HT1080 (cell line): ENCODE results near the gene NRIP2. TPM values are rescaled to one million over a fixed set of nuclear protein-coding genes. Genes with fewer than 3 reads are reported as not detected.
A peak's percentile ranks its signal among the peaks of the same experiment; 100 is the strongest.

Source experiments
- DNase-seq: peaks from one replicate; pipeline ENCODE4 v3.0.0-alpha.2; 2015; ENCODE audit warnings: low read depth
- total RNA-seq: library from RNA; depleted of rRNA; stranded (reverse); fragments of >200 nt; shearing (Covaris generic); gene quantifications from 2 replicates; pipeline ENCODE4 v1.2.3, GENCODE V29; 2014

Gene NRIP2
- total RNA-seq, 1 experiment from 2014 or later, result not detected

GRCh38 chr12:2811801-2812200 is 23.0 kb downstream of the NRIP2 start:
- DNase-seq, result no peak

GRCh38 chr12:2806700-2807099 is 28.1 kb downstream of the NRIP2 start:
- no peak for DNase-seq

GRCh38 chr12:2805143-2805520 is 29.7 kb downstream of the NRIP2 start:
- no peak for DNase-seq

DNA sequence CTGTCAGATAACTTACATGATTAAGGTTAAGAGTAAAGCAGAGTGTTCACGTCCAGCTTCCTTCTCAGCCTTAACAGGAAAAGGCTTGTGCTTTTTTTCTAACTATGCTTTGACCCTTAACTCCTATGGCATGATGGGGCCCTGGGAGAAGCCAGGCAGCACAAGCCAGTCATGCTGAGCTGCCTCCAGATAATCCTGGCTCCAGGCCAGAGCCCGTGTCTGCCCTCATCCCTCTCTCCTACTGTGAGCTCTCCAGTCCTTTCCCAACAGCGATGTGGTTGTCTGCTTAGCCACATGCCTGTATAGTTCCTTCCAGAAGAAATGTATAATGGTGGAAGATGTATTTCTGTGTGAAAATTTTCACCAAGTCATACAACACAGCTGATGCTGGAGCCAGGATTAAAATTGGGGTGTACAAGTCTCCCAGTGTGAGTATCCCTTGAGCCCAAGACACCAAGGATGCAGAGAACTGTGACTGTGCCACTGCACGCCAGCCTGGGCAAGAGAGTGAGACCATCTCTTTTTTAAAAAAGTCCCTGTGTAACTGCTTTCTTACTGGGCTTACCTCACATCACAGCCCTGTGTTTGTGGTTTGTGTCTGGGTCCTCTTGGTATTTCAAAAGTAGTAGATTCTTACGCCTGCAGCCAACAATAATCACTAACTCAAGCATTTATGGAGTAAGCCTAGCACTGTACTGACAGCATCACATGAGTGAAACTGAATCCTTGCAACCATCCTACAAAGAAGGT is 30.3 kb downstream of the NRIP2 start:
- DNase-seq, result peak; percentile 23

DNA sequence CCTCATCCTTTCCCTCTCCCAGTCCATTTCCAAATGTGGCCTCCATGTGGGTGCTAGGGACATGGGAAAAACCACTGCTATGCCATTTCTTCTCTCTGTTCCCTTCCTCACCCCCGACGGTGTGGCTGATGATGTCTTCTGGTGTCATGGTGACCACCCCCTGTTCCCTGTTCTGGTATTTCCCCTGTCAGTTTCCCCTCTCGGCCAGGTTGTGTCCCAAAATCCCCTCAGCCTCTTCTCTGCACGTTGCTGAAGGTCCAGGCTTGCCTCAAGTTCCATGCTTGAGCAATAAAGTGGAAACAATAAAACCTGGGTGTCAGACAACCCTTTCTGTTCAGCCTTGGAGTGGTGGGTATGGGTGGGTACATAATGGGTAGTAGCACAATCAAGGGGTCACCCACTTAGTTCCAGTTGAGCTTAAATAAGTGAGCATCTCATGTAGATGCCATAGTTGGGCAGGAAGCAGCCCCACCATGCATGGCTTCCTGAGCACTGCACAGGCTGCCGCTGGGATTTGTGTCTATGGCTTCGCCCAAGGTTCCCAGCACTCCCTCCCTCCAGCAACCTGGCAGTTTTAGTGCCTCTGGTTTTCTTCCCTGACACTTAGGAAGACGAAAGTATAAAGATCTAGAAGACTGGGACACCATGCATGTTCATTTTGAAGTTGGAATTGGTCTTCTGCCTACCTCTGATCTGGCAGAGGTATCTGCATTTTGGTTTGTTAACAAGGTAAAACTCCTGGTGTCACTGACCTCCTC is 31.0 kb downstream of the NRIP2 start:
- DNase-seq, result no peak

GRCh38 chr12:2801044-2801783 is 33.6 kb downstream of the NRIP2 start:
- no peak for DNase-seq

- no peak for DNase-seq
These were observed 34.7 kb downstream of the NRIP2 start for GRCh38 chr12:2800046-2800570.

DNA sequence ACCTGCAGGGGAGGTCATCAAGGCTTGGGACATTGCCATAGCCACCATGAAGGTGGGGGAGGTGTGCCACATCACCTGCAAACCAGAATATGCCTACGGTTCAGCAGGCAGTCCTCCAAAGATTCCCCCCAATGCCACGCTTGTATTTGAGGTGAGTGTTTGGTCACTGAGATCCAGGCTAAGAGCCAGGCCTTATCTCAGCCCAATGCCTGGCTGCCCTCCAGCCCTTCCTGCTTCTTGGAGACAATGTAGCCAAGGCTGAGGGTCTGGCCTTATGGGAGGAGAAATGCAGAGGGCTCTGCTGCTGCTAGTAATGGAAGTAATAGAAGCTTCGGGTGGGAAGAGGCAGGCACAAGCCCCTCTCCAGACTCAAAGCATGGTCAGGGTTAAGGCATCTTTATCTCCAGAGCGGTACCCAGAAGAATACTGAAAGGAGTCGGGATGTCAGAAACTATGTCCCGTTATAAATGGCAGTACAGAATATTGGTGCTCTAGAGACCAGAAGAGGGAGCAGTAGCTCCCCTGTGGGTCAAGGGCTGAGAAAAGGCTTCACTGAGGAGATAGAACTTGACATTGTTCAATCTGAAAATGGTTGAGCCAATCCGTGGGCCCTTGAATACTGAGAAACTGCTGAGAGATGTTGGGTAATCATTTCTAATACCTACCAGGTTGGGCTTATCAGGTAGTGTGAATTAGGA is 37.0 kb downstream of the NRIP2 start:
- no peak for DNase-seq

GRCh38 chr12:2796187-2796666 is 38.6 kb downstream of the NRIP2 start:
- DNase-seq, result no peak

DNA sequence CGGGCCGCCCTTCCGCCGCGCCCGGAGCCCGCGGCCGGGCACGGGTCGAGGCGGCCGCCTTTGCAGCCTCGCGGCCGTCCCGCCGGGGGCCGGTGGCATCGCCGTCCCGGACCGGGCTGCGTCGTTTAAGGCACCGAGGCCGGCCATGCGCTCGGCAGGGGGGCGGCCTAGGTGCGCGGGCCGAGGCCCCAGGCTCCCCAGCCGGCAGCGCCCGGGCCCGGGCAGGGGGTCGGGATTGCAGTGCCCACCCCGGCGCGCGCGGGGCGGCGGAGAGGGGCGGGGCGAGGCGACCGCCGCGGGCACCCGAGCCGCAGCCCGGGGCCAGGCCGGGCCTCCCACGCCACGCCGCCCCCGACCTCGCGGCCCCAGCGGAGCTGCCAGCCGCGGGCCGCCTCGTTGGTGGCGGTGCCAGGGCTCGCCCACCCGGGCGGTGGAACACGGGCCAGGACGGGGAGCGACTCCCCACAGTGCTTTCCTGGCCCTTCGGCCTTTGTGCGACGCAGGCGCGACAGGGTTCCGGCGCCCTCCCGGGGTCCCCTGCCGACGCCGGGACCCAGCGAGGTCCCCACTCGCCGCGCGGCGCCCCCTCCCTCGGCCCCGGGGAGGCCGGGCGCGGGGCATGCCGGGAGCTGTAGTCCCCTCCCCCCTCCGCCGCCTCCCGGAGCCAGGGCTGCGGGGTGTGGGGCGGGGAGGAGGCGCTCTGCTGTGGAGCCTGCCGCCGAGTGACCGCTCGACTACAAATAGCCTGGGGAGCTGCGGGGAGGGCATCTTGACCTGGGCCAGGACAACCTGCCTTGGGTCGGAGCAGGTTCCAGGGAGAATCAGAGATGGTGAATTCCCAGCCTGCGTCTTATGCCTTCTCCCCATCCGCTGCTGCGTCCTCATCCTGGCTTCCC is 39.3 kb downstream of the NRIP2 start:
- DNase-seq, result peak; percentile 36

GRCh38 chr12:2794736-2795289 is 40.0 kb downstream of the NRIP2 start, which contains the start of gene FKBP4:
Gene FKBP4, plus strand, starts transcription at chr12:2794970. Its CDS starts 170 bp downstream, at chr12:2795140.
- peak; percentile 66 for DNase-seq

GRCh38 chr12:2794191-2794735 is 40.6 kb downstream of the NRIP2 start:
- DNase-seq, result no peak

DNA sequence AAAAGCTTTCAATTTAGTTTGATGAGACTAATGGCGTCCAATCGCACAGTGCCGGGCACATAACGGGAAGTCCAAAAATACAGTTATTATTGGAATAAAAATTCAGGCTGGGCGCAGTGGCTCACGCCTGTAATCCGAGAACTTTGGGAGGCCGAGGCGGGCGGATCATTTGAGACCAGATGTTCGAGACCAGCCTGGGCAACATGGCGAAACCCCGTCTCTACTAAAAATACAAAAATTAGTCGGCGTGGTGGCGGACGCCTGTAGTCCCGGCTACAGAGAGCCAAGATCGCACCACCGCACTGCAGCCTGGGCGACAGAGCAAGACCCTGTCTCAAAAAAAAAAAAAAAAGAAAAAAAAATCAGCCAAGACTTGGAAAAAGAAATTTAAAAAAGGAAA is 41.3 kb downstream of the NRIP2 start:
- no peak for DNase-seq

GRCh38 chr12:2792671-2793500 is 41.9 kb downstream of the NRIP2 start:
- no peak for DNase-seq

- no peak for DNase-seq
These were observed 43.7 kb downstream of the NRIP2 start for GRCh38 chr12:2791089-2791488.

DNA sequence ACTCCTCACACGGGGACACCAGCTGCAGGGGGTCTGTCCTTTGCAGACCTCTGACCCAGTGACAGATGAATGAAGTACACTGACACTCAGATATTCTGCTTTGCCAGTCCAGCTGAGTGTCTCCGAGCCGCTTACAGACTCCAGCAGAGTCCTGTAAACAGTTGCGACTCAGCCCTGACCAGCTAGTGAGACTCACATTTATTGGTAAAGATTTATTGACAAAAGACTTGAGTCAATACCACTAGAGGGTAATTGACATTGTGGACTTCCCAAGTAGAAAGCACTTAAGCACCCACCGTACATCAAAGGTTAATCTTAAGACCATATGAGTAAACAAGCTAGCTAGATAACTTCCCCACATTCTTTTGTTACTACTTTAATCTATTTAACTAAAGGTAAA is 49.8 kb downstream of the NRIP2 start:
- DNase-seq, result no peak

DNA sequence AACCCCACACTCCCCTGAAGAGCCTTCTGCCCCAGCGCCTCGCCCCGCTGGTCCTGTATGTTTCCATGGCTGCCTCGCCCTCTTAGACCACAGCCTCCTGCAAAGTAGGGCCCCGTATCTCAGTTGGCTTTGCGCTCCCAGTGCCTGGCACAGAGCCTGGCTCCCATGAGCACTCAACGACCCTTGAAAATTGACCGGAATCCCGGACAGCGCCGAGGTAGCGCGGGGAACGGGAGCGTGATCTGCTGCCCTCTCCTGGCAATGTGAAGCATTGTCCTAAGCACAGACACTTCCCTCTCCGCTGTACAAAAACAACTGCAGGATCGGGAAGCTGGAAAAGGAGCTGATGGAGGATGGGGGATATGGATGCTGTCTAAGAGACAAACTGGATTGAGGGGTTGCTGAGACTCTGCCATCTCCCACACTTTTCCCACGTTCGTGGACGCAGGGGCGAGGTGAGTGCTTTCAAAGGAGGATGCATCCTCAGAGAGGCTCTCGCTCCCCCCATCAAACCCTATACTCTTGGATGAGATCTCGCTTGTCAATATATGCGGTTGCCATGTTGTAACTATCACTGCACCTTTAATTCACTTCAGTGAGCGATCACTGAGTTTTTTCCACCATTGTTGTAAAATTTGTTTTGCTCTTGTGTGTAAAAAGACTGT is 50.8 kb downstream of the NRIP2 start:
- DNase-seq, result peak; percentile 42

DNA sequence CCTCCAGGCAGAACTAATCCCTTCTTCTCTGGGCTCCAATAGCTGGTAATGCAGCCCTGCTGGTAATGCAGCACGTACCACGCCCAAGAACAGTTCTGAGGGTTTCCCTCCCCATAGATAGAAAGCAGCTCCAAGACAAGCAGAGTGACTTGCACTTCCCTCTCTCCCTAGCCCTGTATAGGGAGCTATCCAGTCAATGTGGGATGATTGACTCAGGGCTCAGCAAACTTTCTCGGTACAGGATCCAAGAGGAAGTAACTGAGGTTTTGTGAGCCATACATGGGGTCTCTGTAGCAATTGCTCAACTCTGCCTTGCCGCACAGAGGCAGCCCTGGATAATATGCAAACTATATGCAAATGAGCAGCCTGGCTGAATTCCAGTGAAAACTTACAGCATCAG is 55.6 kb downstream of the NRIP2 start:
- DNase-seq, result no peak
